OCI-LY3 (cell line): ENCODE measurements around the gene PAGE2.

Source experiments
- EZH2phosphoT487 ChIP-seq: fragments of 200-600 bp; shearing (Covaris generic); IDR thresholded peaks from 2 replicates; pipeline ENCODE4 v1.6.1; 2018; ENCODE audit warnings: antibody characterized with exemption, mixed run types, low read depth
- TF ChIP-seq, protein P1 (sequence below): fragments of 200-600, 300-600 bp; sonication (generic); IDR thresholded peaks from 2 replicates; pipeline ENCODE4 v1.5.1; 2014; ENCODE audit warnings: antibody characterized with exemption, low read length, low read depth

DNA sequence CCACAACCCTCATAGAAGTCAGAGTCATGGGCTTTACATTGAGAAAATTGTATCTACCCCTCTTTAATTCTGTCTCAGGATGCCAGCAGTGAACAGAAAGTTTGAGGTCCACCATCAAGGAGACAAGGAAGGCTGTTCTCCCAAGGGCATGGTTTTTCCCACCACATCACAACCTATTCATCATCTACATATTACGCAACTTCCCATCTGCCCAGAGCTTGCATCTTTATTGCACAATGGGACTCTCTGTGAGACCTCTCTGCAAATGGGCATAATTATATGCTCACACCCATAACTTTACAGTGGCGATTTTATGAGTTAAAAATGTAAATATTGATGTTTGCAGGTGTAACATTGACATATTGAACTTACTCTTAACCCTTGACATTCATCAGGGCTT lies 38.9 kb downstream of the PAGE2 start:
- TF ChIP-seq, protein P1, sequence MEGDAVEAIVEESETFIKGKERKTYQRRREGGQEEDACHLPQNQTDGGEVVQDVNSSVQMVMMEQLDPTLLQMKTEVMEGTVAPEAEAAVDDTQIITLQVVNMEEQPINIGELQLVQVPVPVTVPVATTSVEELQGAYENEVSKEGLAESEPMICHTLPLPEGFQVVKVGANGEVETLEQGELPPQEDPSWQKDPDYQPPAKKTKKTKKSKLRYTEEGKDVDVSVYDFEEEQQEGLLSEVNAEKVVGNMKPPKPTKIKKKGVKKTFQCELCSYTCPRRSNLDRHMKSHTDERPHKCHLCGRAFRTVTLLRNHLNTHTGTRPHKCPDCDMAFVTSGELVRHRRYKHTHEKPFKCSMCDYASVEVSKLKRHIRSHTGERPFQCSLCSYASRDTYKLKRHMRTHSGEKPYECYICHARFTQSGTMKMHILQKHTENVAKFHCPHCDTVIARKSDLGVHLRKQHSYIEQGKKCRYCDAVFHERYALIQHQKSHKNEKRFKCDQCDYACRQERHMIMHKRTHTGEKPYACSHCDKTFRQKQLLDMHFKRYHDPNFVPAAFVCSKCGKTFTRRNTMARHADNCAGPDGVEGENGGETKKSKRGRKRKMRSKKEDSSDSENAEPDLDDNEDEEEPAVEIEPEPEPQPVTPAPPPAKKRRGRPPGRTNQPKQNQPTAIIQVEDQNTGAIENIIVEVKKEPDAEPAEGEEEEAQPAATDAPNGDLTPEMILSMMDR, result no peak
- no peak for TF ChIP-seq EZH2phosphoT487
